Loucy (cell line): ENCODE measurements around the gene BRMS1.
A peak's percentile ranks its signal among the peaks of the same experiment; 100 is the strongest.
"Not testable (repeated sequence)": the region's sequence is repeated elsewhere in the genome, so short reads cannot be mapped to it uniquely, and the experiment has no call there.

ENCODE experiments used
- H2AFZ ChIP-seq: fragments of 200-600 bp; sonication (generic); 2 replicates; pipeline ENCODE4 v1.6.0; 2016; ENCODE audit warnings: antibody characterized with exemption, mild to moderate bottlenecking, low read length, moderate library complexity
- H3F3A ChIP-seq: fragments of 200-600 bp; 2 replicates; pipeline ENCODE4 v1.6.0; 2016; ENCODE audit warnings: antibody characterized with exemption, low read depth, mild to moderate bottlenecking
- H3K27me3 ChIP-seq: fragments of 200-600 bp; sonication (generic); 2 replicates; pipeline ENCODE4 v1.6.1; 2014; ENCODE audit warnings: low read length, mild to moderate bottlenecking; ENCODE audit not compliant: insufficient read depth, poor library complexity, severe bottlenecking
- H3K36me3 ChIP-seq: fragments of 200-600 bp; sonication (generic); 2 replicates; pipeline ENCODE4 v1.6.1; 2016; ENCODE audit warnings: low read length; ENCODE audit not compliant: insufficient read depth
- H3K4me1 ChIP-seq: fragments of 200-600 bp; sonication (generic); 2 replicates; pipeline ENCODE4 v1.5.1; 2014; ENCODE audit warnings: low read length, mild to moderate bottlenecking; ENCODE audit not compliant: insufficient read depth, poor library complexity, severe bottlenecking
- H3K4me2 ChIP-seq: fragments of 200-600 bp; sonication (generic); 2 replicates; pipeline ENCODE4 v1.6.0; 2014; ENCODE audit warnings: antibody characterized with exemption, low read length, low read depth, mild to moderate bottlenecking; ENCODE audit not compliant: poor library complexity, severe bottlenecking
- H3K4me3 ChIP-seq: fragments of 200-600 bp; sonication (generic); 2 replicates; pipeline ENCODE4 v1.5.1; 2014; ENCODE audit warnings: low read length, mild to moderate bottlenecking, mixed read lengths; ENCODE audit not compliant: poor library complexity, severe bottlenecking
- H3K79me2 ChIP-seq: fragments of 200-600 bp; sonication (generic); 2 replicates; pipeline ENCODE4 v1.6.1; 2014; ENCODE audit warnings: low read length; ENCODE audit not compliant: insufficient read depth
- H3K9ac ChIP-seq: fragments of 200-600 bp; sonication (generic); 2 replicates; pipeline ENCODE4 v1.6.0; 2014; ENCODE audit warnings: mild to moderate bottlenecking, low read depth, low read length, moderate library complexity; ENCODE audit not compliant: poor library complexity, severe bottlenecking
- H3K9me2 ChIP-seq: fragments of 200-600 bp; sonication (generic); replicated peaks from 2 replicates; pipeline ENCODE4 v1.6.1; 2016; ENCODE audit warnings: low read depth, low read length, mixed read lengths
- H3K9me3 ChIP-seq: fragments of 200-600 bp; sonication (generic); 2 replicates; pipeline ENCODE4 v1.6.1; 2014; ENCODE audit warnings: mild to moderate bottlenecking, antibody characterized with exemption, low read length, low read depth; ENCODE audit not compliant: insufficient read depth
- H4K20me1 ChIP-seq: fragments of 200-600 bp; sonication (generic); 2 replicates; pipeline ENCODE4 v1.6.0; 2014; ENCODE audit warnings: antibody characterized with exemption, low read length, mild to moderate bottlenecking; ENCODE audit not compliant: insufficient read depth, poor library complexity, severe bottlenecking
- EZH2phosphoT487 ChIP-seq: fragments of 200-600 bp; IDR thresholded peaks from 2 replicates; pipeline ENCODE4 v1.6.1; 2018; ENCODE audit warnings: antibody characterized with exemption, mild to moderate bottlenecking, moderate library complexity, borderline replicate concordance
- TF ChIP-seq, protein P1 (sequence below): fragments of 200-600 bp; sonication (generic); conservative IDR thresholded peaks from 2 replicates; pipeline ENCODE4 v1.5.1; 2014; ENCODE audit warnings: mild to moderate bottlenecking, antibody characterized with exemption, low read length

BRMS1 gene

DNA sequence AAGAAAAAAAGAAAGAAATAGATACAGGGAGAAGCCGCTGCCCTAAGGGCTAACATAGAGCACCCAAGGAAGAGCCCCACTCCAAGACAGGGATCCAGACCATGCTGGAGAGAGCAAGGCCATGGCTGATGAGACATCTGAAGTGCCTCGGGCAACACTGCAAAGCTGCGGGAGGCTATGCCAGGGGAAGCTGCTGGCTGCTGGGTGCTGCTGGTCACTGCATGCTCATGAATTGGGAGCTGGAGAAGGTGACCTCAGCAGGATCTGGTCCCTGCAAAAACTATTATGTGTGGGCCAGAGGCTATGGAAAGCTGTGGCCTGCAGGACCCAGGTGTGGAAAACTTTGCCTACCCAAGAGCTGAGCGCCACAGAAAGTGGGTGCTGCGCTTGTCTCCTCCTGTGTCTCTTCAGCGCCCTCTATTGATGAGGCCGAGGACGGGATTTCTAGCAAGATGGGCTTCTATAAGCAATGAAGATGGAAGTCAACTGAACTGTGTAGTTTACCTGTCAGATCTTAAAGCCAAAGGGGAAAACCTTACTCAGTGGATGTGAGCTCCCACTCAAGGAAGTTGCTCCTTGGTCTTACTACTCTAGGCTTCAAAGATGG is 44.0 kb upstream of the BRMS1 start:
- Histone ChIP-seq H3K36me3 (no peaks in the 10 kb centered on the region), H3K9ac (no peak overlapping the region), H2AFZ (0 out of 2 replicates have a peak overlapping the region, but pooled peaks have one; percentile 58), H3K79me2 (no peaks in the 10 kb centered on the region), H3K9me2 (no peaks in the 10 kb centered on the region), H3K4me3 (no peak overlapping the region), H3K4me1 (peaks cover 5% of the 10 kb centered on the region), H3K27me3 (no peaks in the 10 kb centered on the region), H3F3A (no peaks in the 10 kb centered on the region), H3K9me3 (no peaks in the 10 kb centered on the region), H3K4me2 (no peak overlapping the region), H4K20me1 (no peaks in the 10 kb centered on the region)
- TF ChIP-seq, protein P1, sequence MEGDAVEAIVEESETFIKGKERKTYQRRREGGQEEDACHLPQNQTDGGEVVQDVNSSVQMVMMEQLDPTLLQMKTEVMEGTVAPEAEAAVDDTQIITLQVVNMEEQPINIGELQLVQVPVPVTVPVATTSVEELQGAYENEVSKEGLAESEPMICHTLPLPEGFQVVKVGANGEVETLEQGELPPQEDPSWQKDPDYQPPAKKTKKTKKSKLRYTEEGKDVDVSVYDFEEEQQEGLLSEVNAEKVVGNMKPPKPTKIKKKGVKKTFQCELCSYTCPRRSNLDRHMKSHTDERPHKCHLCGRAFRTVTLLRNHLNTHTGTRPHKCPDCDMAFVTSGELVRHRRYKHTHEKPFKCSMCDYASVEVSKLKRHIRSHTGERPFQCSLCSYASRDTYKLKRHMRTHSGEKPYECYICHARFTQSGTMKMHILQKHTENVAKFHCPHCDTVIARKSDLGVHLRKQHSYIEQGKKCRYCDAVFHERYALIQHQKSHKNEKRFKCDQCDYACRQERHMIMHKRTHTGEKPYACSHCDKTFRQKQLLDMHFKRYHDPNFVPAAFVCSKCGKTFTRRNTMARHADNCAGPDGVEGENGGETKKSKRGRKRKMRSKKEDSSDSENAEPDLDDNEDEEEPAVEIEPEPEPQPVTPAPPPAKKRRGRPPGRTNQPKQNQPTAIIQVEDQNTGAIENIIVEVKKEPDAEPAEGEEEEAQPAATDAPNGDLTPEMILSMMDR: peak; percentile 89
- TF ChIP-seq EZH2phosphoT487: no peak

DNA sequence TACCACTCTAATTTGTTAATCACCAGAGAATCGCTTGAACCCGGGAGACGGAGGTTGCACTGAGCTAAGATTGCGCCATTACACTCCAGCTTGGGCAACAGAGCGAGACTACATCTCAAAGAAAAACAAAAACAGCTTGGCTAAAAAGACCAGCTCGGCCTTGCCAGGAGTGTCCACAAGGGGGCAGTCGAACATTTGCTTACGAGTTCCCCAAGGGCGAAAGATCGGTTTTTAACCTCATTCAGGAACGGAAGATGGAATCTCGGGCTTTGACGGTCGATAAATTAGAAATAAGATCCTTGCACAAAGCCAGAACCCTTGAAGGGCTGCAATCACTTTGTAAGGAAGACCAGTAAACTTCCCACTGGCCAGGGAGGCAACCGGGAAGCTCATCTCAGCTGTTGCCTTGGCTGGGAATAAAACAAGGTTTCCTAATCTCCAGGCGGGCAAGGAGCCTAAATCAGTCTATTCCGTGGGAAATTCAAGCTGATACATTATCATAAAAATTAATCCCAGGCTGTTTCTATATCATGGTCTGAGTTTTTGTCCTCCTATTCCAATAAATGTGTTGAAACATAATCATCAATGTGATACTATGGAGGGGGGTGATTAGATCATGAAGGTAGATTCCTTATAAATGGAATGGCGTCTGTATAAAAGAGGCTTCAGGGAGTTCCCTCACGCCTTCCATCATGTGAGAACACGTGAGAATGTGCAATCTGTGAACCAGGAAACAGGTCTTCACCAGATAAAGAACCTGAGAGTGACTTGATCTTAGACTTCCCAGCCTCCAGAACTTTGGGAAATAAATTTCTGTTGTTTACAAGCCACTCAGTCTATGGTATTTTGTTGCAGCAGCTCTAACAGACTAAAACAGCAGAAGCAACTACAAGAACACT is 41.5 kb upstream of the BRMS1 start:
- peak overlapping the region; percentile 87 for H2AFZ ChIP-seq
- H3K4me3 ChIP-seq: peak overlapping the region; percentile 65
- TF ChIP-seq, protein P1: peak; percentile 94
- no peak for TF ChIP-seq EZH2phosphoT487
- peak overlapping the region; percentile 61 for H3K4me2 ChIP-seq
- H3K9me2 ChIP-seq: no peaks in the 10 kb centered on the region
- no peaks in the 10 kb centered on the region for H4K20me1 ChIP-seq
- H3K9me3 ChIP-seq: no peaks in the 10 kb centered on the region
- no peaks in the 10 kb centered on the region for H3K36me3 ChIP-seq
- no peaks in the 10 kb centered on the region for H3F3A ChIP-seq
- H3K4me1 ChIP-seq: peaks cover 5% of the 10 kb centered on the region
- H3K27me3 ChIP-seq: no peaks in the 10 kb centered on the region
- H3K9ac ChIP-seq: peak overlapping the region; percentile 45
- no peaks in the 10 kb centered on the region for H3K79me2 ChIP-seq

DNA sequence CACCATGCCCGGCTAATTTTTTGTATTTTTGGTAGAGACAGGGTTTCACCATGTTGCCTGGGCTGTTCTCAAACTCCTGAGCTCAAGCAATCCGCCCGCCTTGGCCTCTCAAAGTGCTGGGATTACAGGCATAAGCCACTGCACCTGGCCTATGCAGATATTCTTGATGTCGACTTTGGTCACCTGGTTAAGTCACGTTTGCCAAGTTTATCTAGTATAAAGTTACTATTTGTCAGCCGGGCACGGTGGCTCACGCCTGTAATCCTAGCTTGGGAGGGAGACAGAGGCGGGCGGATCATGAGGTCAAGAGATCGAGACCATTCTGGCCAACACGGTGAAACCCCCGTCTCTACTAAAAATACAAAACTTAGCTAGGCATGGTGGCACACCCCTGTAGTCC is 39.4 kb upstream of the BRMS1 start:
- H3K36me3 ChIP-seq, H3K9ac ChIP-seq, H3K9me2 ChIP-seq, H3K79me2 ChIP-seq, H2AFZ ChIP-seq, H3F3A ChIP-seq, H3K4me1 ChIP-seq, H4K20me1 ChIP-seq, H3K9me3 ChIP-seq, H3K4me3 ChIP-seq, H3K27me3 ChIP-seq, H3K4me2 ChIP-seq: not testable (repeated sequence)
